ENCODE data around the gene C1orf115.

DNA sequence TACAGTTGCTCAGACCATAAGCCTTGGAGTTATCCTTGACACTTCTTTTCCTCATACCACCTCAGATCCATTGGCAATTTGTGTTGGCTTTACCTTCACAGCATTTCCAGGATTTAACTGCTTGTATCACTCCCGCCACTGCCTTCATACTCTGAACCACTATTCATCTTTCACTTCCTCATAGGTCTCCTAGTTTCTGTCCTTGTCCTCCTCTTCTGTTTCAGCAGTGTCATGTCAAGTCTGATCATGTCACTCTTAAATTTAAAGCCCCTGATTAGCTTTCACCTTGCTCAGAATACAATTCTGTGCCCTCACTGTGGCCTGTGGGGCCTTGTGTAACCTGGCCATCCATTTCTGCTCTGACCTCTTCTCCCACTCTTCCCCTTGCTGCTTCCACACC lies 34.7 kb upstream of the C1orf115 start:
- TF ChIP-seq LARP7 (IDR thresholded peaks at IDR 0.05) (no peak), DMBX1 (CRISPR knock-in tag; IDR thresholded peaks at IDR 0.05; ENCODE audit: borderline replicate concordance) (no peak), XRCC4 (IDR thresholded peaks at IDR 0.05; ENCODE audit: extremely low read depth, insufficient read depth, insufficient read length) (no peak), MAX (CRISPR knock-in tag; IDR thresholded peaks at IDR 0.05) (no peak), SOX6 (IDR thresholded peaks at IDR 0.05) (no peak), TCF7L2 (IDR thresholded peaks at IDR 0.05; ENCODE audit: low read depth, low read length) (no peak), GABPA (tag; conservative IDR thresholded peaks at IDR 0.05; ENCODE audit: low read depth) (no peak), MAFK (IDR thresholded peaks at IDR 0.05; ENCODE audit: low read length) (no peak)
